Occipital lobe (tissue), 3 donors: ENCODE measurements around the gene MTF1. TPM values are rescaled to one million over a fixed set of nuclear protein-coding genes. Genes with fewer than 3 reads are reported as not detected.
"Not testable (repeated sequence)": the region's sequence is repeated elsewhere in the genome, so short reads cannot be mapped to it uniquely, and the experiment has no call there.

Experiments
- DNase-seq: peaks from one replicate; lab custom pipeline; 2025; lab: John Stamatoyannopoulos, UW
- small RNA-seq: library from RNA; depleted of rRNA; stranded (forward); fragments of <200 nt; gene quantifications from one replicate; pipeline ENCODE3, GENCODE V24; 2014
- total RNA-seq: library from RNA; depleted of rRNA; stranded (reverse); fragments of >200 nt; gene quantifications from one replicate; pipeline ENCODE4 v1.2.3, GENCODE V29; 2014

The MTF1 gene
- total RNA-seq, 1 donor from 2014 or later: 3.1 TPM

DNA sequence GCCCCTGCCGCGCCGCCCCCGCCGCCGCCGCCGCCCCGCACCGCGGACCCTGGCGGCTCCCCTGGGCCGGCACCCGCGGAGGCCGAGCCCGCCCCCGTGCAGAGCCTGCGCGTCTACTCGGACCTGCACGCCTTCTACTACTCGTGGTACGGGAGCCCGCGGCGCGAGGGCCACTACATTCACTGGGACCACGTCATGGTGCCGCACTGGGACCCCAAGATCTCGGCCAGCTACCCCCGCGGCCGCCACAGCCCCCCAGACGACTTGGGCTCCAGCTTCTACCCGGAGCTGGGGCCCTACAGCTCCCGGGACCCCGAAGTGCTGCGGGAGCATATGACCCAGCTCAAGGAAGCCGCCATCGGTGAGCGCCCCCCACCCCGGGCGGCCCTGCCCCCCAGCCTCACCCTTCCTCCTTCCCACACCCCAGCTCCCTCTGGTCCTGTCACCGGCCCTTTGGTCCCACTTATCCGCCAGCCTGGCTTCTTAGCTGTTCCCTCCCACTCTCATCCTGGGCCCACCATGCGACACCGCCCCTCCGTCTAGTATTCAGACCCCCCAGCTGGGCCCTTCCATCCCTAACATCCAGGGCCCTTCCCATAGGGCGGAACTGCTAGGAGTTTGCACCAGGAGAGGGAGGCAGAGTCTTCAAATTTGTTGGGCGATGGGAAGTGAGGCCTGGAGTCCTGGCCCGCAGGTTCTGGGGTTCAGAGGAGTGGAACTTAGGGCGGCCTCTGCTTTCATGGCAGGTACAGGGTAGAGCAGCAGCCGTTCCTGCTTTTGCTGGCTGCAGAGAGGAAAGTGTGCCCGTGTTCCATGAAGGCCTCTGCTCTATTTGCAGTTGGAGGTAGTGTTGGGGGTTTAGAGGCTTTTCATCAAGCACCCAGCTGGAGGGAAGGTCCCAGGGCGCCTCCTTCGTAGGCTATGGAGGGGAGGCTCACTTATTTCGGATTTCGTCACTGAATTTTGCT is 64.7 kb downstream of the MTF1 start:
- no peak for DNase-seq

DNA sequence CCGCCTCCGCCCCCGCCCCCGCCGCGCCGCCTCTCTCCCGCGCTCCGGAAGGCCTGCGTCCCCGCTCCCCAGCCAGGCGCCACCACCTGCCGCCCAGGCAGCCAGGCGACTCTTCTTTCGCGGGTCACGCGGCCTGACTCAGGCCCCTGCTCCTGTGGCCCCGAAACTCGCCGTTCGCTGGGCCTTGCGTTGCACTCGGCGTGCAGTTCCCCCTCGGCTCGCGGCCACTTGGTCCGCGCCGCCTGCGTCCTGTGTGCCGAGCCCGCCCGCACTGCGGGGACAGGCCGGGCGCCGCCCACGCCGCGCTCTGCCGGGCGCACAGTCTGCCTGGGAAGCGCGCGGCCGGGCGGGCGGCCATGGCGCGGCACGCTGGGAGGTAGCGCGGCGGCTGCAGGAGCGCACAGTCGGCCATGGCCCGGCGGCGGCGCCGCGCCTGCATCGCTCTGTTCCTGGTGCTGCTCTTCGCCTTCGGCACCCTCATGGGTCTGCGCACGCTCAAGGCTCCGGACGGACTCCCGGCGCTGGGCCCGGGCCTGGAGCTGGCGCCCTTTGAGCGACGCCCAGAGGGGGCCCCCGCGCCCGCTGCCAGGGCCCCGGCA is 65.5 kb downstream of the MTF1 start, which contains the start of gene MANEAL:
TSS of gene MANEAL (plus strand) at position 75 of the 599 bp plus-strand sequence. CDS start at position 411, 336 bp downstream.
- peak; percentile 63 for DNase-seq

DNA sequence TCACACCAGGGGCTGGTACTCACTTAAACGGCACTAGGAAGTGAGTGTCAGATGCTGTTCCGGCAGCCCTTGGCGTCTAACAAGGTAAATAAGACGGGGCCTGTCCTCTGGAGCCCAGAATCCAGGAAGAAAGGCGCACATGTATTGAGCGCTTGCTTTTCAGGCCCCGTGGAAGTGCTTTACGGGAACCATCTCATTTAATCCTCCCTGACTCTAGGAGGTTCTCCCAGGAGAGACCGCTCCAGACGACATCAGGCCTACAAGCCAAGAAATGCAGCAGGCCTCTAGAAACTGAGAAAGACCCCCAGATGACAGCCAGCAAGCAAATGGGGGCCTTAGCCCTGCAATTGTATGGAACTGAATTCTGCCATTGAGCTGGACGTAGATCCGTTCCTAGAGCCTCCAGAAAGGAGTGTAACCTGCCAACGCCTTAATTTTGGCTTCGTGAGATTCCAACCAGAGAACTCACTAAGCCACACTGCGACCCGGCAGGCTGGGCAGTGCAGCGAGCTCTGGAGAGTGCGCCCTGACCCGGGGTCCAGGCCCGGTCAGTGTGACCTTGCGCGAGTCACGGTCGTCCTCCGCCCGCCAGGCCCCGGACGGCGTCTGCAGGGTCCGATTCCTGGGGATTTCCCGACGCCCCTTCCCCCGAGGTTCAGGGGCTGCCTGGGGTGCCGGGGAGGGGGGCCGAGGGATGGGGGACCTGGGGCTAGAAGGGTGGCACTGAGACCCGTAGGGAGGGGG is 66.3 kb downstream of the MTF1 start:
- no peak for DNase-seq

DNA sequence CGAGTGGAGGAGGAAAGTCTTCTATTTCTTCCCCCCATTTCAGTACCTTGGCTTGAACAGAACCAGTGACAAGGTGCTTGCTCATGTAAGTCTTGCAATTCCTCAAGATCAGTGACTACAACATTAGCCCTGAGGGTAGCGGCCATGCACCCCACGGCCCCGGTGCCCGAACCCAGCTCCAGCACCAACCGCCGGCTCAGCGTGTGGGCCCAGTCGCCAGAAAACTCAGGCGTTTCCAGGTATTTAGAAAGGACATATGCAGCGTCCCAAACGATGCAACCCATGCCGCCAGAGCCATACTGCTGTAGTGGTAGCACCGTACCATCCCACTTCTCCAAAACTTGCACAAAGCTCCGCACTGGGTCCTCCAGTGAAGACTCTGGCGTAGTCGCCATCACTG is 76.9 kb downstream of the MTF1 start:
- no peak for DNase-seq

- no peak for DNase-seq
Measured at GRCh38 chr1:37778654-37779053, 80.7 kb downstream of the MTF1 start.

GRCh38 chr1:37776946-37777516 is 82.4 kb downstream of the MTF1 start:
- no peak for DNase-seq

DNA sequence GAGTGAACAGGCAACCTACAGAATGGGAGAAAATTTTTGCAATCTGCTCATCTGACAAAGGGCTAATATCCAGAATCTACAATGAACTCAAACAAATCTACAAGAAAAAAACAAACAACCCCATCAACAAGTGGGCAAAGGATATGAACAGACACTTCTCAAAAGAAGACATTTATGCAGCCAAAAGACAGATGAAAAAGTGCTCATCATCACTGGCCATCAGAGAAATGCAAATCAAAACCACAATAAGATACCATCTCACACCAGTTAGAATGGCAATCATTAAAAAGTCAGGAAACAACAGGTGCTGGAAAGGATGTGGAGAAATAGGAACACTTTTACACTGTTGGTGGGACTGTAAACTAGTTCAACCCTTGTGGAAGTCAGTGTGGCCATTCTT is 88.0 kb downstream of the MTF1 start:
- not testable (repeated sequence) for DNase-seq

GRCh38 chr1:37767488-37767887 is 91.9 kb downstream of the MTF1 start:
- no peak for DNase-seq

DNA sequence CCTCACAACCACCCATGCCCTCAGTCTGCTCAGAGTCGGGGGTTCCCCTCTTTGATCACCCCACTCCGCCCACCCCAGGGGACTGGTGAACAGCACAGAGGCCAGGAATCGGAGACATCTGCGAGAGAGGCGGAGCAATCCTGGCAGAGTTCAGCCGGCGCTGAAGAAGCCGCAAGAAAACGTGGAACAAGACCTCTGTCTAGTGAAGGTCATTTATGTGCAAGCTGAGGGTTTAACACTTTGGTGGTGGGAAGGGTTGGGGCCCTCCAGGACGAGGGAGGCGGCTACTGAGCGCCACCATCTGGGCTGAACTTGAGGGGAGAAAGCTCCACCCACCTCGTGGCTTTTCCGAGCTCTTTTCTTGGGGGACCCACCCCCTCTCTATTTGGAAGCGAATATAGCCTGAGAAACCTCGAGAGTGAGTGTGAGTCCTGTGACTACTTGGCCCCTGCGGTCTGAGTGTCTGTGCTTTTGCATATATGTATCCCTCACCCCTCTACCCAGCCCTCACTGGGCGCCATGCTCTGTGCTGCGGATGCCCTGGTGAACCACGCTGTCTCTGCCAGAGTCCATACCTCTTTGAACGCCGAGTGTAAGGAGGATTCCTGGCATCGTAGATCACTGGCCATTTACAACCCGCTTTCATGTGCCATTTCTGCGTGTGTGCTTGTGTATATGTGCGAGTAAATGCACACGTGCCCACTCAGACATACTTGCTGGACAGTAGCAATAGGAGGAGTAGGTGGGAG is 93.3 kb downstream of the MTF1 start:
- peak; percentile 27 for DNase-seq

GRCh38 chr1:37764888-37765441 is 94.4 kb downstream of the MTF1 start, which contains the start of gene EPHA10:
EPHA10 (minus strand) TSS chr1:37765120; CDS start chr1:37765066, 54 bp downstream.
- peak; percentile 64 for DNase-seq

GRCh38 chr1:37764414-37764825 is 95.0 kb downstream of the MTF1 start:
- DNase-seq: no peak

- DNase-seq: no peak
Measured at GRCh38 chr1:37763791-37764413, 95.5 kb downstream of the MTF1 start.

DNA sequence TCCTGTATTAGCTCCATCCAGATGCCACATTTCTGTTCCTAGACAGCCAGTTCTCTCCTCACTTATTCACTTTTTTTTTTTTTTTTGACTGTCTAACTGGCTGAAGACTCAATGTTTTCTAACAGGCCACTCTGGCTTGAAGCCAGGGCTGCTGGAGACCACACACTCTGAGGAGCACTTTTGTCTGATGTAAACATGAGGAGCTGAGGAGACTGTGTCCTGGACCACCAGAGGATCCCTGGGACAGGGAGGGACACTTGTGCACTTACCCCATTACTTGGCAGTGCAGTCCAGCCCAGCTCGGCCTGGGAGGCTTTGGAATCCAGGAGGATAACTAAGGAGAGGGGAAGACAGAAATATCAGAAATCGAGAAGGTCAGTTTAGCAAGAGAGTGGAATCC is 96.9 kb downstream of the MTF1 start:
- no peak for DNase-seq

DNA sequence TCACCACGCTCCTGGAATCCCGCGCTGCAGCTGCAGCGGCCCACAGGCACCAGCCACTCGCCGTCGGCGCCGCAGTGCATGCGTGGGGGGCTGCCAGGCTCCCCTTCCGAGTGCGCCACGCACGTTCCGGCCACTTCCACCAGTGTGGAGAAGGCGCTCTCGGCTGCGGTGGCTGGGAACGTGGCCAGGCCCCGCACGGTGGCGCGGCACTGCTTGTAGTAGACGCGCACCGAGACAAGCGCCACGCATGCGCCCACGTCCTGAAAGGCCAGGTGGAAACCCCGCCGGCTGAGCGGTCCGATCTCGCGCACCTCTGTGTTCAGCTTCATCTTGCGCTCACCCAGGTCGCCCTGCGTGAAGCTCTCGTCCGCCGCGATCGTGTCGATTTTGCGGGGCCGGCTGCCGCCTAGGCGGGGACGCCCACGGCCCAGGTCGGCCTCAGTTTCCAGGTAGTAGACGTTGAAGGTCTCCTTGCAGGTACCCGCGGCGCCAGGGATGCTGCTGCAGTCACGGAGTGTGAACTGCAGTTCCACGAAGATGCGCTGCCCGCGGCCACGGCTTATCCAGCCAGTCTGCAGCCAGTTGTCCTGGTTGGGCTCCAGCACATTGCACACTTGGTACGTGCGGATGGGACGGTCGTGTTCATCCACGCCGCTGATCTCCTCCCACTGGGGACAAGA is 97.8 kb downstream of the MTF1 start:
- no peak for DNase-seq

Small RNA genes lying within 50 kb of the gene (small RNA-seq; reads per million reads assigned to genes)
- gene RF00092: not detected
- gene RNU6-584P: not detected

Other genes with a start within 250 kb of the MTF1 start
- gene RSPO1, start 224.7 kb downstream of the MTF1 start, total RNA-seq: not detected
- gene CDCA8, start 167.1 kb downstream of the MTF1 start, total RNA-seq: 0.31 TPM
- 10.1 TPM for gene EPHA10, start 94.5 kb downstream of the MTF1 start, total RNA-seq
- gene MANEAL, start 65.7 kb downstream of the MTF1 start, total RNA-seq: 30.7 TPM
- 10.3 TPM for gene C1orf122, start 51.8 kb downstream of the MTF1 start, total RNA-seq
- 14.3 TPM for gene YRDC, start 51.4 kb downstream of the MTF1 start, total RNA-seq
- 16.7 TPM for gene INPP5B, start 87.5 kb upstream of the MTF1 start, total RNA-seq
- gene SF3A3, start 130.4 kb upstream of the MTF1 start, total RNA-seq: 53.5 TPM
- gene FHL3, start 145.9 kb upstream of the MTF1 start, total RNA-seq: 4.1 TPM
- gene UTP11, start 153.1 kb upstream of the MTF1 start, total RNA-seq: 52.9 TPM
- 9.4 TPM for gene POU3F1, start 187.2 kb upstream of the MTF1 start, total RNA-seq